ENCODE results near the gene CBL. TPM values are rescaled to one million over a fixed set of nuclear protein-coding genes. Genes with fewer than 3 reads are reported as not detected.

The CBL gene
- total RNA-seq, 1 donor from 2014 or later = 42.1 TPM

DNA sequence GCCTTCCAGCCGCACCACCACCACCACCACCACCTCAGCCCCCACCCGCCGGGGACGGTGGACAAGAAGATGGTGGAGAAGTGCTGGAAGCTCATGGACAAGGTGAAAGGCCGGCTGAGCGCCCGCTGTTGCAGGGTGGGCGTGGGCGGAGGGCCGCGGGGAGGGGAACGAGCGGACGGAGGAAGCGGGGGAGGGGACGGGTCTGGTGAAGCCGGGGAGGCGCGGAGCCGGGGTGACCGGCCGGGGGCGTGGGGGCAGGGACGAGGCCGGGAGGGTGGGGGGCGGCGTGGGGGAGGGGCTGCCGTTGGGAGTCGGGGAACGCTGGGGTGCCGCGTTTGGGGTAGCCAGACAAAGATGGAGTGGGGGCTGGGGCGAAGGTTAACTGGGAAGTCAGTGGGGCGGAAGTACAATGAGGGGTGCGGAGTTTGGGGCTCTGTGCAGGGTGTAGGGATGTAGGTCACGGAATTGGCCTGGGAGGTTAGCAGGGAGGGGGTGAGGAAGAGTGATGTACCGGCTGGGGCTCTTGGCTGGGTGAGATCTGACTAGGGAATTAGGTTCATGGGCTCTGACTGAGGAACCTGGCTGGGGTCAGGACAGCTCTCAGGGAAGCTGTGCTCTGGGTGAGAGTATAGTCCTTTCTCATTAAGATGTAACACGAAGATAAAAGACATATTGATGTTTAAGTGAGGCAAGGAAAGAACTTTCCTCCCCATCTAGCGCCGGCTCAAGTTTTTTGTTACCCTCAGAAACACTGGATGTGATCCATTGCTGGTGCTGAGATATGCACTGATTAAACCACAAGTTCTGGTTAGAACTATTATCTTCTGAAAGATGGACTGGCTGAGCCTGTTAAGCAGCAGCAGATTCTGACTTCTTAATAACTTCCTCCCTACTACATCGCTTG is 624 bp downstream of the CBL start:
- intact Hi-C loops (cut with micrococcal nuclease) = loop anchor here (1.0 to 5.0 kb wide), 12 partner anchors 36 to 769 kb away; partner anchors contain the start of genes KMT2A, NLRX1, RNF26 and RPS25

DNA sequence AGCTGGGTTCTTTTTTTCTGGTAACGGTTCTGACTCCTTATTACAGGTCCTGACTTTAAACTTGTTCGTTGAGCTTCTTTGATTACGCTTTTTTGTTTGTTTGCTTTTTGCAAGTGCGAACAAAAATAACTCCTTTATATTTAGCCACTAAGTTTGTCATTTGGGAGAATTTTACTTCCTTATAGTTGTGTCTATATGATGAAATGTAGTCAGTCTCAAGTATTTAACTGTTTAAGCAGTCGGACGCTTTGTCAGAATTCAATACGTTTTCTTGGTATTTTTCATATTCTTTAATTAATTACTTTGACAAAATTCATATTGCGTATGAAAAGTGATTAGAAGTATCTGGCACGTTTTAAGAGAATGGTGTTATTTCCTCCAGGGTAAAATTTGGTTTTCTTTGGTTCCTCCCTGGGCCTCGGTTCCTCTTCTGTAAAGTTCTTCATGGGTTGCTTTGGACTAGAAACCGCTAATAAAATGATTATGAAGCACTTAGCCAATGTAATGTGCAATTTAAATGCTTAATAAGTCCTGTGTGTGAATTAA is 1.3 kb downstream of the CBL start:
- intact Hi-C loops (cut with micrococcal nuclease) = loop anchor here (1.0 to 5.0 kb wide), 9 partner anchors 35 to 770 kb away; partner anchors contain the start of genes KMT2A, NLRX1, RNF26 and SLC37A4

DNA sequence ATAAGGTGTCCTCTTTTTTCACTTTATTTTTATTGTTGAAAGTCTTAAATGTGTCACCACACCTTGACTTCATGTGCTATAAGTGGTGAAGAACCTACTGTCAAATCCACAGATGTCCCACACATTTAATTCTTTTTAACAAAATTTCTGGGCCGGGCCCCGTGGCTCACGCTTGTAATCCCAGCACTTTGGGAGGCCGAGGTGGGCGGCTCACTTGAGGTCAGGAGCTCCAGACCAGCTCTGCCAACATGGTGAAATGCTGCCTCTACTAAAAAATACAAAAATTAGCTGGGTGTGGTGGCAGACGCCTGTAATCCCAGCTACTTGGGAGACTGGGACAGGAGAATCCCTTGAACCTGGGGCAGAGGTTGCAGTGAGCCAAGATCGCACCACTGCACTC is 3.0 kb downstream of the CBL start:
- intact Hi-C loops (cut with micrococcal nuclease) = loop anchor here (5.0 kb wide), 3 partner anchors 33 to 772 kb away; partner anchors contain the start of gene KMT2A

DNA sequence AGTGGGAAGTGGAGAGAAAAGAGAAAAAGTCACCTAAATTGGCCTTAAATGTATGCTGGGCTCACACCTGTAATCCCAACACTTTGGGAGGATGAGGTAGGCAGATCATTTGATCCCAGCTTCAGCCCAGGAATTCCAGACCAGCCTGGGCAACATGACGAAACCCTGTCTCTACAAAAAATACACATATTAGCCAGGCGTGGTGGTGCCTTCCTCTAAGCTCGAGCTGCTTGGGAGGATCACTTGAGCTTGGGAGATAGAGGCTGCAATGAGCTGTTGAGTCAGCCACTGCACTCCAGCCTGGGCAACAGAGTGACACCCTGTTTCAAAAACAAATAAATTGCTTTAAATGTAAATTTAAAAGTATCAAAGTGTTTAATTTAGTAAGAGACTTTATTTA is 3.9 kb downstream of the CBL start:
- intact Hi-C loops (cut with micrococcal nuclease) = no loop called here

DNA sequence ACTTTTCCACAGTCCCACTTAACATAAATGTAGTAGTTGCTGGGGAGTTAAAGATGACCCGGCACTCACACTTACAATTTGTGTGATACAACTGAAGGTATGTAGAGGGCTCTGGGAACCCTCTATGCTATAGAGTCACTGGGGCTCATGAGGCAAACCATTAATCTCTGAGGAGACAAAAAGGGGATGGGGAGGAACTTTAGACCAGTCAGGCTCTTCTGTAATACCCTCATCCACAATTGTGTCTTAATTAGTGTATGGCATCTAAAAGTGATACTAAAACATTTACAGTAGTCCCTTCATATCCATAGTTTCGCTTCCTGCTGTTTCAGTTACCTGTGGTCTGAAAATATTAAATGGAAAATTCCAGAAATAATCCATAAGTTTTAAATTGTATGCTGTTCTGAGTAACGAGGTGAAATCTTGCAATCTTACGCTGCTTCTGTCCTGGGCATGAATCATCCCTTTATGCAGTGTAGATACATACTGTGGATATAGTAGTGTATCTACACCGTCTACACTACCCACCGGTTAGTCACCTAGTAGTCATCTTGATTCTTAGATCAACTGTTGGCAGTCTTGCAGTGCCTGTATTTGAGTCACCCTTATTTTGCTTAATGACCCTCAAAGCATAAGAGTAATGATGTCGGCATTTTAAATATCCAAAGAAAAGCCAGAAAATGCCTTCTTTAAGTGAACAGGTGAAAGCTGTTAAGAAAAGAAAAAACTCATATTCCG is 12.2 kb downstream of the CBL start:
- intact Hi-C loops (cut with micrococcal nuclease) = no loop called here

- intact Hi-C loops (cut with micrococcal nuclease) = no loop called here
These were observed 16.2 kb downstream of the CBL start for GRCh38 chr11:119222308-119222707.

DNA sequence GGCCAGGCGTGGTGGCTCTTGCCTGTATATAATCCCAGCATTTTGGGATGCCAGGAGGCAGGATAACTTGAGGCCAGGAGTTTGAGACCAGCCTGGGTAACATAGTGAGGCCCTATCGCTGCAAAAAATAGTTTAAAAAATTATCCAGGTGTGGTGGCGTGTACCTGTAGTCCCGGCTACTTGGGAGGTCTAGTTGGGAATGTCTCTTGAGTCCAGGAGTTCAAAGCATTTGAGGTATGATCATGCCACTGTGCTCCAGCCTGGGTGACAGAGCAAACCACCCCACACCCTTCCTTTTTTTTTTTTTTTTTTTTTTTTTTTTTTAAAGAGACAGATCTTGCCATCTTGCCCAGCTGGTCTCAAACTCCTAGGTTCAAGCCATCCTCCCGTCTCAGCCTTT is 16.8 kb downstream of the CBL start:
- intact Hi-C loops (cut with micrococcal nuclease) = no loop called here

DNA sequence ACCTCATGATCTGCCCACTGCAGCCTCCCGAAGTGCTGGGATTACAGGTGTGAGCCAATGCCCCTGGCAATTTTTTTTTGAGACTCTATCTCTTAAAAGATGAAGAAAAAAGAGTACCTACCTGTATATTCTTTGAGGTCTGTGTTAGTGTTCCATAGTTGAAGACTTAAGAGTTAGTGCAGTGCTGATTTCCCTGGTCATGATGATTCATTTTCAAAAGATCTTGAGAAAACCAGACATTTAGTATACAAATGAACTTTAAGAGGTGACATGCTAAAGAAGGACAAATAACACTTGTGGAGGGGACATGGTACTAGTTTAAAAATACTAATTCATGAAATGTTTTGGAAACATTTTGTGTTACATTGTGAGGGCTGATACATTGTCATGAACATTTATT is 17.7 kb downstream of the CBL start:
- intact Hi-C loops (cut with micrococcal nuclease) = no loop called here

DNA sequence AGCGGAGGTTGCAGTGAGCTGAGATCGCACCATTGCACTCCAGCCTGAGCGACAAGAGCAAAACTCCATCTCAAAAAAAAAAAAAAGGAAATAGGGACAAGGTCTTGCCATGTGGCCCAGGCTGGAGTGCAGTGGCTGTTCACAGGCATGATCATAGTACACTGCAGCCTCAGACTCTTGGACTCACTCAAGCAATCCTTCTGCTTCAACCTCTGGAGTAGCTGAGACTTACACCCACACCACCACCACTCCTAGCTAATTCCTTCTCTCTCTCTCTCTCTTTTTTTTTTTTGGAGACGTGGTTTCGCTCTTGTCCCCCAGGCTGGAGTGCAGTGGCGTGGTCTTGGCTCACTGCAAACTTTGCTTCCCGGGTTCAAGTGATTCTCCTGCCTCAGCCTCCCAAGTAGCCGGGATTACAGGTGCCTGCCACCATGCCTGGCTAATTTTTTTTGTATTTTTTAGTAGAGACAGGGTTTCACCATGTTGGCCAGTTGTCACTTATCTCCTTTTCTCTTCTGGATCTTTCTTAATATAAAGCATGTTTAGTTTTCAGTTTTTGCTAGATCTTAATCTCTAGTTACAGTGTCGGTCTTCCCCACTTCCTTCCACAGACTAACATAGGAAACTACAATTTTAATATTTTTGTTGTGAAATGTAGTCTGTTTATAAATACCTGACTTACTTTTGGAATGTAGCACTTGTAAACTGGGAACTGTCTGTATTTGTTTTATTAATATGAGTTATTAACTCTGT is 22.6 kb downstream of the CBL start:
- intact Hi-C loops (cut with micrococcal nuclease) = loop anchor here (5.0 kb wide), 1 partner anchor 34 kb away; no protein-coding TSS in a partner anchor

- intact Hi-C loops (cut with micrococcal nuclease) = loop anchor here (5.0 kb wide), 1 partner anchor 33 kb away; no protein-coding TSS in a partner anchor
These were observed 23.1 kb downstream of the CBL start for GRCh38 chr11:119229288-119229672.

GRCh38 chr11:119229741-119230140 is 23.6 kb downstream of the CBL start:
- intact Hi-C loops (cut with micrococcal nuclease) = loop anchor here (5.0 kb wide), 1 partner anchor 33 kb away; no protein-coding TSS in a partner anchor

GRCh38 chr11:119236490-119236889 is 30.4 kb downstream of the CBL start:
- intact Hi-C loops (cut with micrococcal nuclease) = loop anchor here (2.0 kb wide), 1 partner anchor 26 kb away; no protein-coding TSS in a partner anchor

GRCh38 chr11:119236891-119237290 is 30.8 kb downstream of the CBL start:
- intact Hi-C loops (cut with micrococcal nuclease) = loop anchor here (2.0 kb wide), 1 partner anchor 26 kb away; no protein-coding TSS in a partner anchor

DNA sequence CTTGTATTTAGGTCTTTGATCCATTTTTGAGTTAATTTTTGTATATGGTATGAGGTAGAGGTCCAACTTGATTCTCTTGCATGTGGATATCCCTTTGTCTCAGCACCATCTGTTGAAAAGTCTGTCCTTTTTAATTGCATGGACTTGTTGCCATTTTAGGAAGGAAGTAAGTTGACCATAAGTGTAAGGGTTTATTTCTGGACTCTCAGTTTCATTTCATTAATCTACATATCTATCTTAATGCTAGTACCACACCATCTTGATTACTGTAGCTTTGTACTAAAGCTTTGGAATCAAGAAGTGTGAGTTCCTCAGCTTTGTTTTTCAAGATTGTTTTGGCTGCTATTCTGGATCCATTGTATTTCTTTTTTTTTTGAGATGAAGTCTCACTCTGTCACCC is 31.4 kb downstream of the CBL start:
- intact Hi-C loops (cut with micrococcal nuclease) = loop anchor here (2.0 kb wide), 1 partner anchor 25 kb away; no protein-coding TSS in a partner anchor

DNA sequence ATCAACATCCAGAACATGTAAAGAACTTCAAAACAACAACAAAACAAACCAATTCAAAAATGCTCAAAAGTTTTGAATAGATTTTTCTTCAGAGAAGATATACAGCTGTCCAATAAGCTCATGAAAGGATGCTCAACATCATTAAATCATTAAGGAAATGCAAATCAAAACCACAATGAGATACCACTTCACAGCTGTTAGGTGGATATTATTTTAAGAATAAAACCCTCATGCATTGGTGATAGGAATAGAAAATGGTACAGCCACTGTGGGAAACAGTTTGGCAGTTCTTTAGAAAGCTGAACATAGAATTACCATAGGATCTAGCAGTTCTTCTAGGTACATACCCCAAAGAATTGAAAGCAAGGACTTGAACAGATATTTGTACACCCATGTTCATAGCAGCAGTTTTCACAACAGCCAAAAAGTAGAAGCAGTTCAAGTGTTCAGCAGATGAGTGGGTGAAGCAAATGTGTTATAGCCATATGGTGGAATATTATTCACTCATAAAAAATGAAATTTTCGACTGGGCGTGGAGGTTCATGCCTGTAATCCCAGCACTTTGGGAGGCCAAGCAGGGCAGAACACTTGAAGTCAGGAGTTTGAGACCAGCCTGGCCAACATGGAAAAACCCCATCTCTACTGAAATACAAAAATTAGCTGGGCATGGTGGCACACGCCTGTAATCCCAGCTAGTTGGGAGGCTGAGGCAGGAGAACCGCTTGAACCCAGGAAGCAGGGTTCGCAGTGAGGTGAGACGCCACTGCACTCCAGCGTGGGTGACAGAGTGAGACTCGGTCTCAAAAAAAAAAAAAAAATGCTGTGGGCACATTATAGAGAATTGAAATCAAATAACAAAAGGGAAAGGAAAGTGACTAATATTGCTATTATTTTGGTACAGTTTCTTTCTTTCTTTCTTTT is 42.9 kb downstream of the CBL start:
- intact Hi-C loops (cut with micrococcal nuclease) = no loop called here

- intact Hi-C loops (cut with micrococcal nuclease) = no loop called here
These were observed 43.5 kb downstream of the CBL start for GRCh38 chr11:119249671-119250010.

GRCh38 chr11:119251114-119251513 is 45.0 kb downstream of the CBL start:
- intact Hi-C loops (cut with micrococcal nuclease) = no loop called here

GRCh38 chr11:119254239-119254638 is 48.1 kb downstream of the CBL start:
- intact Hi-C loops (cut with micrococcal nuclease) = no loop called here

DNA sequence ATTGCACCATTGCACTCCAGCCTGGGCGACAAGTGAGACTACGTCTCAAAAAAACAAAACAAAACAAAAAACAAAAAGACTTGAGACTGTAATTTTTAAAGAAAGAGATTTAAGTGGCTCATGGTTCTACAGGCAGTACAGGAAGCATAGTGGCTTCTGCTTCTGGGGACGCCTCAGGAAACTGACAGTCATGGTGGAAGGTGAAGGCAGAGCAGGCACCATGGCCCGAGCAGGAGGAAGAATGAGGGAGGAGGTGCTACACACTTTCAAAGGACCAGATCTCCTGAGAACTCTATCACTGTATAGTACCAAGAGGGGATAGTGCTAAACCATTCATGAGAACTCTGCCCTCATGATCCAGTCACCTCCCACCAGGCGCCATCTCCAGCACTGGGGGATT is 52.0 kb downstream of the CBL start:
- intact Hi-C loops (cut with micrococcal nuclease) = no loop called here

DNA sequence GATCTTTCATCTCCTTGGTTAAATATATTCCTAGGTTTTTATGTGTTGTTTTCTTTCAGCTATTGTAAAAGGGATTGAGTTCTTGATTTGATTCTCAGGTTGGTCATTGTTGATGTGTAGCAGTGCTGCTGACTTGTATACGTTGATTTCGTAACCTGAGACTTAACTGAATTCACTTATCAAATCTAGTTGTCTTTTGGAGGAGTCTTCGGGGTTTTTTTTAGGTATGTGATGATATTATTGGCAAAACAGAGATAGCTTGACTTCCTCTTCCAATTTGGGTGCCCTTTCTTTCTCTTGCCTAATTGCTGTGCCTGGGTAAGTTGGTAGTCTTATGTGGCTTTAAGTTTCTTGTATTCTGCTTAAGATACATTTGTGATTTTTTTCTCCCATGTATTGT is 52.8 kb downstream of the CBL start:
- intact Hi-C loops (cut with micrococcal nuclease) = no loop called here

Data from T-helper 1 cell treated with Interleukin-12 subunit alpha and Interleukin-12 subunit beta and Interleukin-4 antibody, amounts not matched to agents 30 ng/mL and 1 ng/mL, for 36 hours (primary cell).